Right lobe of liver (tissue), 6 donors: ENCODE data around the gene PCP2. TPM values are rescaled to one million over a fixed set of nuclear protein-coding genes. Genes with fewer than 3 reads are reported as not detected.

ENCODE experiments used
- ATAC-seq, 4 donors: fragments of 200-7000 bp; cut with Tn5 transposase; one replicate each; pipeline ENCODE4 v1.9.1; 2020; ENCODE audit warnings: mild to moderate bottlenecking in 4 of 4, moderate library complexity in 4 of 4
- DNase-seq, 3 donors: peaks; one replicate each; pipeline ENCODE4 v3.0.0-alpha.2; 2020
- H3K27ac ChIP-seq, 3 donors: fragments of 200-600 bp; one replicate each; pipeline ENCODE4 v1.8.0; 2022
- H3K27me3 ChIP-seq, 2 donors: fragments of 200-600 bp; one replicate each; pipeline ENCODE4 v1.8.0; 2022
- H3K36me3 ChIP-seq, 4 donors: fragments of 200-600 bp; sonication (generic) in 1 of 4; one replicate each; pipeline versions ENCODE4 v1.5.1 to v1.8.0; 2017 to 2022; ENCODE audit warnings: control low read depth in 1 of 4
- H3K4me1 ChIP-seq, 4 donors: fragments of 200-600 bp; sonication (generic) in 1 of 4; one replicate each; pipeline versions ENCODE4 v1.5.1 to v1.8.0; 2017 to 2022; ENCODE audit warnings: control low read depth in 1 of 4
- H3K4me3 ChIP-seq, 3 donors: fragments of 200-600 bp; one replicate each; pipeline ENCODE4 v1.8.0; 2022
- H3K9me3 ChIP-seq, 4 donors: fragments of 200-600 bp; sonication (generic) in 1 of 4; one replicate each; pipeline versions ENCODE4 v1.5.1 to v1.8.0; 2017 to 2022; ENCODE audit warnings: control low read depth in 1 of 4
- CTCF ChIP-seq, 4 donors: fragments of 200-600 bp in 3 of 4; fragments of 450-650 bp in 1 of 4; IDR thresholded peaks; one replicate each; pipeline versions ENCODE4 v1.5.1 to v1.8.0; 2016 to 2022; ENCODE audit warnings: antibody characterized with exemption in 4 of 4, mild to moderate bottlenecking in 2 of 4
- POLR2A ChIP-seq: fragments of 450-650 bp; IDR thresholded peaks from one replicate; pipeline ENCODE4 v1.6.1; 2017; ENCODE audit warnings: antibody characterized with exemption, mild to moderate bottlenecking
- WGBS: methylation state at CpG from one replicate; pipeline ENCODE4 v1.1.6; 2018; ENCODE audit warnings: low coverage, low lambda C conversion rate; ENCODE audit not compliant: insufficient coverage; ENCODE audit errors: missing lambda C conversion rate; 5-methylcytosine and 5-hydroxymethylcytosine counted together
- intact Hi-C, 2 donors: fragments of 100-400 bp; cut with DNase I; formaldehyde crosslinking; loops; one replicate each; pipeline versions ENCODE4 v1.11.2 to v1.14.1; 2022
- total RNA-seq, 6 experiments: library from RNA; depleted of rRNA in 2 of 6; stranded (reverse); fragments of >200 nt in 2 of 6; fragmentation: NEBNext Ultra II Directional in 3 of 6; extraction: Animal tissue kit (Norgen Biotek cat#: 25700) in 3 of 6; gene quantifications; one replicate each; pipeline versions ENCODE4 v1.1.0 to v1.2.4, GENCODE V29; 2016 to 2023
- donor health status: DM: no; HTN: yes; CAD: no.
- donor health status: DM: no; HTN: no; CAD: no.
- donor health status: DM: no; HTN: no; CAD: no.
- donor health status: DM: no; HTN: yes; CAD: no.
- donor health status: DM: no; HTN: yes; CAD: no.

The PCP2 gene
- total RNA-seq, 6 experiments from 2014 or later: 0.90 to 1.5 (median 0.95) TPM; not detected in 3

GRCh38 chr19:7679771-7680605, 46.5 kb upstream of the PCP2 start:
- 30% methylated on average over 15 of the region's 22 CpGs for WGBS
- TF ChIP-seq CTCF (IDR thresholded peaks at IDR 0.05): no peak
- TF ChIP-seq POLR2A: no peak
- intact Hi-C loops: loop anchor here (5.0 to 10.0 kb wide), 3 partner anchors 108 to 115 kb away; no protein-coding TSS in a partner anchor
- Histone ChIP-seq H3K9me3 (no peaks in the 10 kb centered on the region), H3K27me3 (no peaks in the 10 kb centered on the region), H3K27ac (peak overlapping the region in 1 of 3 donors; percentile 72), H3K4me1 (peaks cover 0 to 10% (median 4%) of the 10 kb centered on the region in 4 donors), H3K4me3 (peak overlapping the region in 2 of 3 donors; percentile 89), H3K36me3 (peaks cover 0 to 7% (median 0%) of the 10 kb centered on the region in 4 donors)
- ATAC-seq: no peak
- DNase-seq: no peak

DNA sequence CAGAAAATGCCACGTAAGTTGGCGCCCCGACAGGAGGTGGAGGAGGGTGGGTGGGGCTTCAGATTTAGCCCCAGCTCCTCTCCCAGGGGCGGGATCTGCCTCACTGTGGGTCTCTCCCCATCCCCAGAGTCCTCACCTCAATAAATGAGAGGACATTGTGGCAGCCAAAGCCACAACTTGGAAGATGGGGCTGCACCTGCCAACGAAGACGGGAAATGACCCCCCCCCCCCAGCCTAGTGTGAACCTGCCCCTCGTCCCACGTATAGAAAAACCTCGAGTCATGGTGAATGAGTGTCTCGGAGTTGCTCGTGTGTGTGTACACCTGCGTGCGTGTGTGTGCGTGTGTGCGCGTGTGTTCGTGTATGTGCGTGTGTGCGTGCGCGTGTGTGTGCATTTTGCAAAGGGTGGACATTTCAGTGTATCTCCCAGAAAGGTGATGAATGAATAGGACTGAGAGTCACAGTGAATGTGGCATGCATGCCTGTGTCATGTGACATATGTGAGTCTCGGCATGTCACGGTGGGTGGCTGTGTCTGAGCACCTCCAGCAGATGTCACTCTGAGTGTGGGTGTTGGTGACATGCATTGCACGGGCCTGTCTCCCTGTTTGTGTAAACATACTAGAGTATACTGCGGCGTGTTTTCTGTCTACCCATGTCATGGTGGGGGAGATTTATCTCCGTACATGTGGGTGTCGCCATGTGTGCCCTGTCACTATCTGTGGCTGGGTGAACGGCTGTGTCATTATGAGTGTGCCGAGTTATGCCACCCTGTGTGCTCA, 45.6 kb upstream of the PCP2 start:
- Histone ChIP-seq H3K27me3 (no peaks in the 10 kb centered on the region), H3K4me1 (peaks cover 0 to 10% (median 4%) of the 10 kb centered on the region in 4 donors), H3K27ac (no peak overlapping the region), H3K9me3 (no peaks in the 10 kb centered on the region), H3K4me3 (no peak overlapping the region), H3K36me3 (peaks cover 0 to 7% (median 0%) of the 10 kb centered on the region in 4 donors)
- TF ChIP-seq CTCF (IDR thresholded peaks at IDR 0.05) (peak in 3 of 4 donors; percentile 21 to 32 (median 29)), POLR2A (no peak)
- 36% methylated on average over 28 of the region's 30 CpGs for WGBS
- ATAC-seq: peak; percentile 24 to 47 (median 41)
- intact Hi-C loops: loop anchor here (5.0 kb wide), 2 partner anchors 107 to 112 kb away; no protein-coding TSS in a partner anchor
- peak in 1 of 3 donors; percentile 52 for DNase-seq

DNA sequence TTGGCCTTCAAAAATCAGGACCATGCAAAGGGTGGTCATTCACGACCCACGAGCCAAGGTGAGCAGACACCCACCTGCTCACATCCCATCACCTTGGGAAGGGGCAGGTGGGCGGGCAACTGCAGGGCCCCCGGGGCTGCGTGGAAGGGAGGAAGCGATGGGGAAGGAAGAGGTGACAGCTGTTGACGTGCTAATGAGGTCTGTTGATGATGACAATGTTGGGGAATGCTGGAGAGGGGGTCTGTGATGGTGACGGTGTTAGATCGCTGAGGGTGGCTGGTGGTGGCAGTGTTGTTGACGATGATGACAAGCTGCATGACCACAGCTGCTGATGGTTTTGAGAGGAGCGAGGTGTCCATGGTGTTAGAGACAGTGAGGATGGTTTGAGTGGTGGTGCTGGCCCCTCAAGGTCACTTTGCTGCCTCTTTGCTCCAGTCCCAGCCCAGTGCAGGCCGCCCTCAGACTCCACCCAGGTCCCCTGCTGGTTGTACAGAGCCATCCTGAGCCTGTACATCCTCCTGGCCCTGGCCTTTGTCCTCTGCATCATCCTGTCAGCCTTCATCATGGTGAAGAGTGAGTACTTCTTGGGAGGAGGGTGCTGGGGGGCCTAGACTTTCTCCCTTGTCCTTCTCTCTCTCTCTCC, 44.3 kb upstream of the PCP2 start:
- TF ChIP-seq CTCF (IDR thresholded peaks at IDR 0.05) (no peak), POLR2A (no peak)
- intact Hi-C loops: loop anchor here (5.0 kb wide), 2 partner anchors 105 to 110 kb away; no protein-coding TSS in a partner anchor
- ATAC-seq (no peak), DNase-seq (no peak)
- H3K9me3 ChIP-seq: no peaks in the 10 kb centered on the region
- H3K4me3 ChIP-seq: no peak overlapping the region
- H3K27me3 ChIP-seq: no peaks in the 10 kb centered on the region
- 43% methylated on average over 11 of the region's 12 CpGs for WGBS
- H3K4me1 ChIP-seq: peaks cover 0 to 10% (median 4%) of the 10 kb centered on the region in 4 donors
- no peaks in the 10 kb centered on the region for H3K36me3 ChIP-seq
- no peak overlapping the region for H3K27ac ChIP-seq

DNA sequence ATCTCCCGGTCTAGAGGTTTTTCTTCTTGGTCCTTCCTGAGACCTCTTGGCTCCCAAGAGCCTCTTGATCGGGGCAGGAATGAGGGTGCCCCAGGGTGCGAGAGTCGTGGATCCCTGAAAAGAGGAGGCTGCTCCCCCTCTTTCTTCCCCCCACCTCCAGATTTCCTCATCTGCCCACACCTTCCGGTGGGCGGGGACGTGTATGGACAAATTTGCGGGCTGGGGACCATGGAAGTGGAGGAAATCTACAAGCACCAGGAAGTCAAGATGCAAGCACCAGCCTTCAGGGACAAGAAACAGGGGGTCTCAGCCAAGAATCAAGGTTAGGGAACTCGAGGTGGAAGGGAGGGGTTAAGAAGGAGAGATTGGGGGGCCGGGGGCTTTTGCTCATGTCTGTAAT, 43.3 kb upstream of the PCP2 start, which contains the start of gene MCEMP1:
TSS of gene MCEMP1 (plus strand) at position 237 of the 400 bp plus-strand sequence. CDS start at position 268, 31 bp downstream.
- intact Hi-C loops: loop anchor here (5.0 kb wide), 2 partner anchors 105 to 110 kb away; no protein-coding TSS in a partner anchor
- no peak for DNase-seq
- Histone ChIP-seq H3K27me3 (no peaks in the 10 kb centered on the region), H3K36me3 (no peaks in the 10 kb centered on the region), H3K27ac (no peak within 1 kb of the TSS), H3K4me1 (peaks cover 0 to 9% (median 4%) of the 10 kb centered on the region in 4 donors), H3K4me3 (no peak within 1 kb of the TSS), H3K9me3 (no peaks in the 10 kb centered on the region)
- 20% methylated on average over 10 of the region's 10 CpGs for WGBS
- ATAC-seq: no peak
- no peak for TF ChIP-seq CTCF (IDR thresholded peaks at IDR 0.05)
- no peak for TF ChIP-seq POLR2A
